HG03097 (cell line): ENCODE results near the gene RAP1GDS1.
A peak's percentile ranks its signal among the peaks of the same experiment; 100 is the strongest.
"Not testable (repeated sequence)": the region's sequence is repeated elsewhere in the genome, so short reads cannot be mapped to it uniquely, and the experiment has no call there.

ENCODE experiments used
- ATAC-seq: cut with Tn5 transposase; IDR thresholded peaks from one replicate; pipeline ENCODE4 v1.9.1; 2021; ENCODE audit not compliant: unreplicated experiment, low FRiP score

Gene RAP1GDS1

DNA sequence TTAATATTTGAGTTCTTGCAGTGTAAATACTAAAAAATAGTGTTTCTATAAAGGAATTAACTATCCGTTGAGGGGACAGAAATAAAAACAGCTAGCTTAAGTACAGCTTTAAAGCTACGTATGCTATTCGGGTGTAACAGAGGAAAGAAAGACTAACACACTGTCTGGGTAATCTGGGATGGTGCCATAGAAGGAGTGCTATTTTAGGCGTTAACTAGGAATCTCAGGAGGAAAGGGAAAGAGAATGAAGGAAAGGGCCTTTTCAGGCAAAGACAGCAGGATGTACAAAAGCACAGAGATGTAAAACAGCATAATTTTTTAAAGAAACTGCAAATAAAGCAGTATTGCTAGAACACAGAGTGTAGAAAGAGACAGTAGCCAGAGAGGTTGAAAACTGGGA lies 161.8 kb downstream of the RAP1GDS1 start:
- no peak for ATAC-seq

DNA sequence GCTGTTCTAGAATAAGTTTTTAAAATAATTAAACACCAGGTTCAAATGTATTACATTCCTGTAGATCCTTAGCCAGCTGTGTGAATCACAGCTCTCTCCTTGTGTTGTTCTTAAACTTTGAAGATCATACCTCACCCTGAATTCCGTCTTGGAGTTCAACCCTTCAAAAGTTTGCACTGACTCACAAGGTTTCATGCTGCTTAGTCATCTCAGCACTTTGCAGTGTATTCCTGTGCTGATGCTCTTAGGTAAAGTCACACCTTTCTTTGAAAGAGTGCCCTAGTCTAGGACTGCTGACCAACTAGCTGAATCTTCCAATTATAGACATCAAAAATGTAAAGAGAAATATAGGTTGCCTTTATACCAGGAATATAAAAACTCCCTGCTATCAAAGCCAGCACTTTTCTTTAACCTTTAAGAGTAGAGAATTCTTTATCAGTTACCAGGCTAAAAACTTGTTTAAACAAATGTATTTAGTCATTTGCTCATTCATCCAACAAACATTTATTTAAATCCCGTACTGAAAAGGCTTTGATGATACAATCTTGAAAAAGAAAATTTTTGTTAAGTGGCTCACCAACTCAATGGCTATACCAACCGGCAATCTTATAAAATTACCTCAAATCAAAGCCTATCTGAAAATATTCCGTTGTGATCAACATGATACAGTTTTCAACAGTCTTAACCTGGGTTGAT lies 169.7 kb downstream of the RAP1GDS1 start:
- ATAC-seq: no peak

DNA sequence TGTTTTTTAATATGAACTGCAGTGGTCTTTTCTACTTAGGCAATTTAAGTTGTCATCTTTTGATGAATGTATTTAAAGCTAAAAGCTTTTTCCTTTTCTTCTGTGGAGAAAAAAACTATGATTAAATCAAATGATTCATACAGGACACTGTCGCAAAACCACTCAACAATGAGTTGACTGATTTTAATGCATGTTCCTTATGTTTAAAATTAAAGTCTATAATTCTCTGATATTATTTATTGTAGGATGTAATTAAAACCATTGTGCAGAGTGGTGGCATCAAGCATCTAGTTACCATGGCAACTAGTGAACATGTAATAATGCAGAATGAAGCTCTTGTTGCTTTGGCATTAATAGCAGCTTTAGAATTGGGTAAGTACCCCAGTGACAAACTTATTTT lies 172.5 kb downstream of the RAP1GDS1 start:
- ATAC-seq: no peak

DNA sequence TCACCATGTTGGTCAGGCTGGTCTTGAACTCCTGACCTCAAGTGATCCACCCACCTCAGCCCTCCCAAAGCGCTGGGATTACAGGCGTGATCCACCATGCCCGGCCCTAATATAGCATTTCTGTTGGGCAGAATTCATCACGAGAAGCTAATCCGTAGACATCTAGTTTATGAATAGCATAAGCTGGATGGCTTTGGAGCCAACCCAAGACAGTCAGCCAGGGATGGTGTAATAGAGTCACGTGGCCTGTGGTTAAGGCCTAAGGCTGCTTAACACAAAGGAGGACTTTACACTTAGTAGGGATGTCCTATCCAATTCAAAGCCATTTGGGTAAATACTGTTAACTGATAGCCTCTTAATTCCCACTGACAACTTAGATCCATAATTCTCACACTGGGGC lies 173.6 kb downstream of the RAP1GDS1 start:
- no peak for ATAC-seq

DNA sequence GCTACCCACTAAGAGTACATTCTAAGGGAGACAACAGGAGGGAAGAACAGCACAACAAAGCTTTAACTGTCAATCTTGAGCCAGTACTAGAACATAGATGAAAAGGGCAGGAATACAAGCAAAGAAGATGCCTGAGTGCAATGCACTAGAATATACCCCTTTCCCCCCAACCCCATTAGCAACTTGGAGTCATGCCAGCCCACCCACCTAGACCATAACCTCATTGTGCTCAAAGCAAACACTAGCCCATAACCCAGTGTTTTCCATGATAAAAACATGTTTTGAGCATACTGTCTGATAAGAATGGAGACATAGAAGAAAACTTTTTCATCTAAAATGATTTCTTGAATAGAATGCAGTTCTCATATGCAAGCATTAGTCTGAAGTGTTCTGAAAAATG lies 183.2 kb downstream of the RAP1GDS1 start:
- ATAC-seq: no peak

DNA sequence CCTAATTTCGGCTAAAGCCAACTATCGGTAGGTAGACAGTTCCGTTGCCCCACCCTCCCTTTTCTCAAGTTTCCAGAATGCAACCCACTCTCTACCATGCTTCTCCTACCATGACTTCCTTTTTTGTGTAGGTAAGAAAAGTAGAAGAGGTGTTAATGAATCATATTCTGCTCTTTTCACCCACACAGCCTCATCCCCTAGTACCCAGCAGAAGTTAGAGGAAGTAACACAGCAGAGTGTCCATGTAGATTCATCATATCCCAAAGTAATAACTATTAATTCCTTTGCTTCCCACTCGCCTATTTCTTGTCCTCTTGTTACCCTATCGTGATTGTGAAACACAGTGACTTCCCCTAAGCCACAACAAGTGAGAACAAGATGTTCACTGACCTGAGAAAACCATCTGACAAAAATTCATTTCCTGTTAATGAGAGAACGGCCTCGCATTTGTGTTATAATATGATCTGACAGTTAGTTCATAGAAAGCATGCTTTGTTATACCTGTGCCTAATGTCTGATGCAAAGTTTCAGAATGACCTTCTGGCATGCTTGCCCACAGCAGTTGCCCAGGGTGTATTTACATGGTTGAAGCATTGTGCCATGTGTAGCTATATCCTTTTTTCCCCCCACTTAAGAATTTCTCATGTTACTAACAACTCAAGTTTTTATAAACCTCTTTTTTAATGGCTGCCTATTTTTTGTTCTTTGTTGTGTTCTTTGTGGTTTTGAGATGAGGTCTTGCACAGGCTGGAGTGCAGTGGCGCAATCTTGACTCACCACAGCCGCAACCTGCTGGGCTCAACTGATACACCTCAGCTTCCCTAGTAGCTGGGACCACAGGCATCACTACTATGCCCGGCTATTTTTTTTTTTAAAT lies 185.6 kb downstream of the RAP1GDS1 start:
- ATAC-seq: peak; percentile 62

DNA sequence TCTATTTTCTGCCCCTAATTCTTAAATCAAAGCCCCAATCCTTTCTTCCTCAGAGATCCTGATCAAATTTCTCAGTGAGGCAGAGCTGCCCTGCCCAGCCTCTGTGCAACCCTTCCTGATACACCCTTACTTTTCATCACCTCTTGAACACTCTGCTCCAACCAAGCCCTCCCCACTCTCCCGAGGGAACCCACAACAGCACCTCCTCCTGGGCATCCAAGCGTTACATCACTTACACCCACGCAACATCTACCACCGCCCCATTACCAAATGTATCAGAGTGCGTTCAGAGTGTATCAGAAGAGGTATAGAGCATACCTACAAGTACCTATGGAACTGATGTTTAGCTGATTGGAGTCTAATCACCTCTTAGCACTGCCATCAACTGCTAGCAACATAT lies 186.5 kb downstream of the RAP1GDS1 start:
- ATAC-seq: no peak

DNA sequence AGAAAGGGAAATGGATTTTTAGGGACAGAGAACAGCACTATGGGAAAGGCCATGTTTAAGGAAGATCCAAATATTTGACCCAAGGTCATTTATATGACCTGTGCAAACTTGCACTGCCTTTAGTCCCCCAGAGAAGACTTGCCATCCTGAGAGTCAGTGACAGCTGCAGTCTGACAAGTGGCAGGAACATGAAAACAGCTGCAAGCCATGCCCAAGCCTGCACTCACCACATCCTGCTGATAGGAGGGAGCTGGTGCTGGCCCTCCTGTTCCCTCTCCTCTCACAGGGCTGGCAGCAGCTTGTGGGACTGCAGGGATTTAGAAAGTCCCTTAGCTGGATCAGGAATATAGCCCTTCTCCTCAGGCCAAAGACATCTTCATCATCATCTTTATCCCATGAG lies 187.7 kb downstream of the RAP1GDS1 start:
- peak; percentile 50 for ATAC-seq

DNA sequence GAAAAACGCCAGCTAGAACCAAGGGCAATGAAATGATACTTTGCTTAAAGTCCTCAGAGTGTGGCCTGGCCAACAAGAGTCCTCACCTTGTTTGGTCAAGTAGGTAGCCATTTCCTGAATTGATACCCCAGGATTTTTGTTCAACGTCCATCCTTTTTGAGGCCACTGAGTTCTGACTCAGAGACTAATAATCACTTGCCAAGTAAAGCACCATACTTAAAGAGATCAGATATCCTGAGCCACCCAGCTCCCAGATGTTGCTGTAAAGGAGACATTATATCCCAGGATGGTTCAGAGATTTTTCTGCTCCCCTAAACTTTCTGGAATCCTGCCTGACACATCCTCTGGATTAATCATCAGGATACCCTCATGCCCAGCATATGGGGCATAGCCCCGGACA lies 190.9 kb downstream of the RAP1GDS1 start:
- ATAC-seq: no peak

DNA sequence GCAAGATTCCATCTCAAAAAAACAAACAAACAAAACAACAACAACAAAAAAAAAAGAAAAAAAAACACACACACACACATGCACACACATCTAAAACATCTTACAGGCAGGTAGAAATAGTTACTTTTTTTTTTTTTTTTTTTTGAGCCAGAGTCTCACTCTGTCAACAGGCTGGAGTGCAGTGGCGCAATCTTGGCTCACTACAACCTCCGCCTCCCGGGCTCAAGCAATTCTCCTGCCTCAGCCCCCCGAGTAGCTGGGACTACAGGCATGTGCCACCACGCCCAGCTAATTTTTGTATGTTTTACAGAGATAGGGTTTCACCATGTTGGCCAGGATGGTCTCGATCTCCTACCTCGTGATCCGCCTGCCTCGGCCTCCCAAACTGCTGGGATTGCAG lies 196.2 kb downstream of the RAP1GDS1 start:
- ATAC-seq: not testable (repeated sequence)

DNA sequence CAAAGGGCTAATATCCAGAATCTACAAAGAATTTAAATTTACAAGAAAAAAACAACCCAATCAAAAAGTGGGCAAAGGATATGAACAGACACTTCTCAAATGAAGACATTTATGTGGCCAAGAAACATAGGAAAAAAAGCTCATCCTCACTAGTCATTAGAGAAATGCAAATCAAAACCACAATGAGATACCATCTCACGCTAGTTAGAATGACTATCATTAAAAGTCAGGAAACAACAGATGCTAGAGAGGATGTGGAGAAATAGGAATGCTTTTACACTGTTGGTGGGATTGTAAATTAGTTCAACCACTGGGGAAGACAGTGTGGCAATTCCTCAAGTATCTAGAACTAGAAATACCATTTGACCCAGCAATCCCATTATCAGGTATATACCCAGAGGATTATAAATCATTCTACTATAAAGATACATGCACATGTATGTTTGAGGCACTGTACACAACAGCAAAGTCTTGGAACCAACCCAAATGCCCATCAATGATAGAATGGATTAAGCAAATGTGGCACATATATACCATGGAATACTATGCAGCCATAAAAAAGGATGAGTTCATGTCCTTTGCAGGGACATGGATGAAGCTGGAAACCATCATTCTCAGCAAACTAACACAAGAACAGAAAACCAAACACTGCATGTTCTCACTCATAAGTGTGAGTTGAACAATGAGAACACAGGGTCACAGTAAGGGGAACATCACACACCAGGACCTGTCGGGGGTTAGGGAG lies 200.1 kb downstream of the RAP1GDS1 start:
- ATAC-seq: not testable (repeated sequence)

DNA sequence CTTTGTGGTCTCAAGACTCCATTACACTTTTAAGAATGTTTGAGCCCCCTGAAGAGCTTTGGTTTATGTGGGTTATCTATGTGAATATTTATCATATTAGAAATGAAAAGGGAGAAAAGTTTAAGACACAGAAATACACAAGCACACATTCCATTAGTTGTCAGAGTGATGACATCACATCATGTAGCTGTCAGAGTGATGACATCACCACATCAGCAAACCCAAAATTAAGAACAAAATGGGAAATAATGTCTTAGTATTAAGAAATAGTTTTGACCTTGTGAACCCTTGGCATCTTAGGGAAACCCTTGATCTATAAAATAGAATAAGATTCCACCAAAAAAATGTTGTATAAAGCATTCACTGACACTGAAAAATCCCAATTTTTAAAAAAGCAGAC lies 201.3 kb downstream of the RAP1GDS1 start:
- ATAC-seq: no peak

DNA sequence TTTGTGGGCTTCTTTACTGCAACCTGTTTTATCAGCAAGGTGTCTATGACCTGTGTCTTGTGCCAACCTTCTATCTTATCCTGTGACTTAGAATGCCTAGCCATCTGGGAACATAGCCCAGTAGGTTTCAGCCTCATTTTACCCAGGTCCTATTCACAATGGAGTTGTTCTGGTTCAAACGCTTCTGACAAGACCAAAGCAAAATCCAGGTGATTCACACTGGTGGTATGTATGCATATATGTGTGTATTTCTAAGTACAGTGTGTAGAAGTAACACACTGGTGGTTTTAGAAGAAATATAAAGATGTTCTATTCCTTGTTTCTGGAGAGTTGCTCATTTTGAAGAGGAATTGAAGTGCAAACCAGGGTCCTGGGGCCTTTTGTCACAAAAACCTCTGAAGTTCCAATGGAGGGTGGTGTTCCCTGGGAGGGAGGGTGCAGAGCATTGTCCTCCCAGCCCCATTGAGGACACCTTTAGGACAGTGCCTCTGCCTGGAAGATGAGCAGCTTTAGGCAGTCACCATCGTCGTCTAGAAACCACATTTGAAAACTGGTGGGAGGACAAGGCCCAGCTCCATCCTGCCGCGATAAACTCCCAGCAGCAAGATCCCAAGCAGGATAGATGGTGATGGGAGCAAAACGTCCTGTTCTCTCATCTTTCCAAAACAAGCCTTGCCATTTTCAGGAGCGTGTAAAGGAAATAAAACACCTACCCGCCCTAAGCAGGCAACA lies 205.8 kb downstream of the RAP1GDS1 start:
- ATAC-seq: peak; percentile 7

DNA sequence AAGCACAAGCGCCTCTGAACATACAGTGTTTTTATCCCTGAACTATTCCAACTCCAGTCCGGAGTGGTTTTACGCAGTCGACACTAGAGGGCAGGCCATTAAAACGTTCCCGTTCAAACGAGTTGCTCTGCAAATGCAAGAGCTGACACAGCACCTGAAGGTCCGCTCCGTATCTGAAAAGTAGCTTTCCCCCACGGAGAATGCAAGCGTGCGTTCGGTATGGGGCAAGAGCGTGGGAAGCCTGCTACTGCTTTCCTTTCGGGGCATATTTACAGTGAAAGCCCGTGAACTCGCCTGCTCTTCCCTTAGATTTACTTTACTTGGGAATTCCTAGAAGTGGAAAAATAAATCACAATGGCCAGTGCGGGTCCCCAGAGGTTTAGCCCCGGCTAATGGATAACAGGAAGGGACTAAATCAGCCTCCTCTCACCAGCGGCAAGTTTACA lies 206.5 kb downstream of the RAP1GDS1 start:
- peak; percentile 94 for ATAC-seq

DNA sequence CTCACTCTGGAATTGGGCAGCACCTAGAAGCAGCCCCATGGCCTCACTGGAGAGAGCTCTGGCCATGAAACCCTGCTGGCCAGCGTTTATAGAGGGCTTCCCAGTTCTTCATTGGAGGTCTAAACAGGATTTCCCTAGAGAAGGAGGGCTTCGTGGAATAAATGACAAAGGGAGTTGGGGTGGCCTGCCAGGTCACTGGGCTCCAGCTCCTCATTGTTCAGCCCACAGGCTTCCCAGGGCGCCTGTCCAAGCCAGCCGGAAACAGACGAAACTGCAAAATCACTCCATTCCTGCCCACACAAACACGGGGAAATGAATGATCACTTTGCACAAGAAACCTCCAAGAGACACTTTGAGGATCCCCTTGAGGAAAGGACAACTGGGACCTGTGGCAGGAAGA lies 207.5 kb downstream of the RAP1GDS1 start:
- no peak for ATAC-seq

DNA sequence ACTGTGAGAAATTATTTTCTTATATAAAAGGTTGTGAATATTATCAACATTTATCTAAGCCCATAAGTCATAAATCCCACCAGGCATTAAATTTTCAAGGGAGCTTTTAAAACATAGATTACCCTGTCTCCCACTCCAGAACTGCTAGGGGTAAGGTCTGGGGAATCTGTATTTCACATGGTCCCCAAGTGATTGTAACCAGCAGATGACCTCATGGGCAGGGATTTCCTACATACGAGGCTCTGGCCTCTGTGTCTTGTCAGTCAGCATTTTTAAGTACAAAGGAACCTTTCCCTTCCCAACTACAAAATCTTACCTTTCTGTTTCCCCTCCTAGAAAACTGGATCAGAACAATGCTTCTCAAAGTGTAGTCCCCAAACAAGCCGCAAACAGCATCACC lies 208.6 kb downstream of the RAP1GDS1 start:
- no peak for ATAC-seq

DNA sequence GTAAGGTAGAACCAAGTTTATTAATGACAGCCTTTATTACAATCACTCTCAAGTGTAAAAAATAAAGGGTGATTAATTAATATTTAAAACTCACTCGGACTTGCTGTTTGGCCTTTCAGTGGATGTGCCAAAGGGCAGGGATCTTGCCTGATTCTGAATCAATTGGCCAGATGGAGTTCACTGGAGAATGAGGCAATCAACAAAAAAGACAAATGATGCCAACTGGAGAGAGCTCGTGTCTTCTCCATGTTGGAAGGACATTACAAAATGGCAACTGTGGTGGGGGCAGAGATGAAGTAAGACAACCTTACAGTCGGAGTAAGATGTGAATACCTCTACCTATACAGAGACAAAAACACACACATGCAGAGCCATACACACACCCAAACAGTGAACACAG lies 209.2 kb downstream of the RAP1GDS1 start:
- no peak for ATAC-seq

DNA sequence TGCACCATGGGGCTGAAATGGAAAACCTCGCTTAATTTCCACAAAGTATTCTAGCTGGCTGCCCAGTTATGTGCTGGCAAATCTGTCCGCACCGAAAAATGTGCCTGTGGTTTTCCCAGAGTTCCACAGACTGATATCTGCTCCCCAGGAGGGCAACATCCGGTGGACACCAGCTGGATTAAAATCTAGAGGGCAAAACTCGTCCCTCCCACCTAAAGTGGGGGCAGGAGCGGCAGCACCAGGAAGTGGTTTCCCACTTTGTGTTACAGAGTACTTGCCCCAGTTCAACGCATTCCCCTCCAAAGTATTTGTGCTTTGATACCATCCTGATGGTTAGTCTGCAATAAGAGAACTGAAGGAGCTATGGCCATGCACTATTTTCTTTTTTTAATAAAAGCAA lies 209.6 kb downstream of the RAP1GDS1 start:
- no peak for ATAC-seq

DNA sequence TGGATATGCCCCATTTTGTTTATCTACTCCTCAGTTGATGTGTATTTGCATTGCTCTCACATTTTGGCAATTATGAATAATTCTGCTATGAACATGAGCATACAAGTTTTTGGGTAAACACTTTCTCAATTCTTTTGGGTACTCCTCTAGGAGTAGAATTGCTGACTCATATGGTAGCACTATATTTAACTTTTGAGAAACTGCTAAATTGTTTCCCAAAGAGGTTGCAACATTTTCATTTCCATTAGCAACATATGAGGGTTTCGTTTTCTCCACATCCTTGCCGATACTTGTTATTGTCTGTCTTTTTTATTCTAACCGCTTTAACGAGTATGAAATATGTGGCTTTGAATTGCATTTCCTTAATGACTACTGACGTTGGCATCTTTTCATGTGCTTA lies 211.9 kb downstream of the RAP1GDS1 start:
- ATAC-seq: no peak

DNA sequence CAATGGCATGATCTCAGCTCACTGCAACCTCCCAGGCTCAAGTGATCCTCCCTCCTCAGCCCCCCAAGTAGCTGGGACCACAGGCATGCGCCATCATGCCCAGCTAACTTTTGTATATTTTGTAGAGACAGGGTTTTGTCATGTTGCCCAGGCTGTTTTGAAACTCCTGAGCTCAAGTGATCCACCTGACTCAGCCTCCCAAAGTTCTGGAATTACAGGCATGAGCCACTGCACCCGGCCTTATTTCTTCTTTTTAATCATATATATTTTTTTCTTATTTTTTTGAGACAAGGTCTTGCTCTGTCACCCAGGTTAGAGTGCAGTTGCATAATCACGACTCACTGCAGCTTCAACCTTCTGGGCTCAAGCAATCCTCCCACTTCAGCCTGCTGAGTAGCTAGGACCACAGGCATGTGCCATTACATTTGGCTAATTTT lies 213.2 kb downstream of the RAP1GDS1 start:
- no peak for ATAC-seq

DNA sequence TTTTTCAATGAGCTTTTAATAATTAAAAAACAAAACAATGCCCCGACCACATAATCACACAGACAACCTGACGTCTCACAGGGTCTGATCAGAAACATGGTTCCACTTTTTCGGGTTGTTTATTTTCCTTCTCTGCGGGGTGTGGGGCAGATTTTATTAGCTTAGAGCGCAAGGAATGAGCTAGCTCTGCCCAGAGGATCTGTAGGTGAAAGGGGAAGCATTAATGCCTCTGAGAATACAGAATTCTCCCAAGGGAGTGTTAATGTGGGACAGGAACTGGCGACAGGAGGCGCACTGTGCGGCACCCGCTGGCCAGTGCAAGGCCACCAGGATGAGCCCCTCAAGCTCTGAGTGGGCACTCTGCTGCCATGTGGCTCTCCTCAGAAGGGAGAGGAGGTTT lies 215.7 kb downstream of the RAP1GDS1 start:
- no peak for ATAC-seq
